Keratinocyte (primary cell): ENCODE data around the gene NAA80.

Experiments used
- CTCF ChIP-seq, 3 experiments: IDR thresholded peaks in 1 of 3; conservative IDR thresholded peaks in 1 of 3; optimal IDR thresholded peaks in 1 of 3; 2 replicates in 2 of 3; 3 replicates in 1 of 3; pipeline versions ENCODE3 to v1.5.1; 2011; ENCODE audit warnings: low read length in 3 of 3, mild to moderate bottlenecking in 3 of 3, moderate library complexity in 2 of 3, control low read depth in 1 of 3, inconsistent platforms in 1 of 3; ENCODE audit not compliant: insufficient read depth in 2 of 3; ENCODE audit errors: extremely low read depth in 1 of 3
- EZH2 ChIP-seq: IDR thresholded peaks from one replicate; pipeline ENCODE4 v1.6.1; 2012; ENCODE audit warnings: inconsistent platforms, mild to moderate bottlenecking, low read length, moderate library complexity

- TF ChIP-seq CTCF (optimal IDR thresholded peaks at IDR 0.05 in 1 of 3, IDR thresholded peaks at IDR 0.05 in 1 of 3, conservative IDR thresholded peaks at IDR 0.05 in 1 of 3; ENCODE audit: extremely low read depth in 1 of 3, insufficient read depth in 2 of 3, low read length in 3 of 3) (no peak), EZH2 (no peak)
Measured at GRCh38 chr3:50289130-50289529, 10.1 kb downstream of the NAA80 start.
